Measurements from ENCODE around the gene WWP2.

Gene WWP2

GRCh38 chr16:69858191-69859104, 96.3 kb downstream of the WWP2 start:
- DNase-seq (ENCODE audit: low read depth in 2 of 2), result no peak

DNA sequence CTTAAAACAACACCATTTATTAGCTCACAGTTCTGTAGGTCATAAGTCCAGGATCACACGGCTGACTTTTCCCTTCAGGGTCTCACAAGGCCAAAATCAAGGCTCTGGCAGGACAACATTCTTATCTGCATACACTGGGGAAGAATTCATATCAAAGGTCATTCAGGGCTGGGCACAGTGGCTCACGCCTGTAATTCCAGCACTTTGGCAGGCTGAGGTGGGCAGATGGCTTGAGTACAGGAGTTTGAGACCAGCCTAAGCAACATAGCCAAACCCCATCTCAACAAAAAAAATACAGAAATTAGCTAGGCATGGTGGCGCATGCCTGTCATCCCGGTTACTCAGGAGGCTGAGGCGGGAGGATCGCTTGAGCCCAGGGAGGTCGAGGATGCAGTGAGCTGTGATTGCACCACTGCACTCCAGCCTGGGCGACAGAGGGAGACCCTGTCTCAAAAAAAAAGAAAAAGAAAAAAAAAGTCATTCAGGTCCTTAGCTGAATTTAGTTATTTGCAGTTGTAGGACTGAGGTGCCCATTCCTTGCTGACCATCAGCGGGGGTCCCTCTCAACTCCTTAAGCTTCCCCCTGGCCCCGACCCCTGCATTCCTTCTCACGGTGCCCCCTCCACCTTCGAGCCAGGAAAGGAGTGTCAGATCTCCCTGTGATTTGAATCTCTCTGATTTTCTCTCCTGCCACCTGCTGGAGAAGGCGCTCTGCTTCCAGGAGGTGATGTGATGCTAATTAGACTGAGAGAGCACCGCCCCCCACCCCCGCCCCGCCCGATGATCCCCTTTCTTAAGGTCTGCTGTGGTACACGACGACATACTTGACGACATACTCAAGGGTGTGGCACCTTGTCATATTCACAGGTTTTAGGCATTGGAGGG, 97.2 kb downstream of the WWP2 start:
- DNase-seq (ENCODE audit: low read depth in 2 of 2), result no peak

DNA sequence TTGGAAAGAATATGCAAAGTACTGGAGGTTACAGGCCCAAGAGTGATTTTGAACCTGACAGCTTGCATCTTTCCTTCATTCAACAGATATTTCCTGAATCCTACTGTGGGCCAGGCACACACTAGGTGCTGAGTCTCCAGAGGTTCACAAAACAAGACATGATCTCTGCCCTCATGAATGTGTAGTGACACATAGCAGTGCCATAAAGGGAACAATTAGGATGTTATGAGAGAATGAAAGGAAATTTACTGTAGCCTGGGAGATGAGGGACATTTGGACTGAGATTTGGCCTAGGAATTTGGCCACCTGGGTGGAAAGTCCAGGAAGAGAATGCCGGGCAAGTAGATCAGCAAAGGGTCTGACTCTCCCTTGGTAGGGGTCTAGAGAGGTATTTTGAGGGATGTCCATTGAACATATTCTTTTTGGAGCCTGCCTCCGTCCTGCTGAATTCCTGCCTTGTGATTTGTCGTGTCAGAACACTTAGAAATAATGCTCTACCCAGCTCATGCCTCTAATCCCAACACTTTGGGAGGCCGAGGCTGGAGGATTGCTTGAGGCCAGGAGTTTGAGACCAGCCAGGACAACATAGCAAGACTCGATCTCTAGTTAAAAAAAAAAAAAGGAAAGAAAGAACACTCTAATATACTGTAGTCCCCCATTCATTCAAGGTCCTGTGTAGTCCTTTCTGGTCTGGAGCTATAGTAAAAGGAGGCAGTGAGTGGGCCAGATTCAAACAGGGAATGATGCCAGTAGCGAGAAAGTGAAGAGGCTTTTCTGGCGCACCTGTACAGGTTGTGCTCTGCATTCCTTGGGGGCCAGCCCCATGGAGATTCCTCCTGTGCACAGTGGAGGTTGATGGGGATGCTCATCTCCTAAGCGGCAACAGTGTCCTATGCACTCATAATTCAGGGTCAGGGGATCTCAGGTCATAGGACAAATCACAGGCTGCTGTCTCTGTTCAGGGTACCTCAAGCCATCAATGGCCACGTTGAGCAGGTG, 98.4 kb downstream of the WWP2 start:
- no peak for DNase-seq (ENCODE audit: low read depth in 2 of 2)

DNA sequence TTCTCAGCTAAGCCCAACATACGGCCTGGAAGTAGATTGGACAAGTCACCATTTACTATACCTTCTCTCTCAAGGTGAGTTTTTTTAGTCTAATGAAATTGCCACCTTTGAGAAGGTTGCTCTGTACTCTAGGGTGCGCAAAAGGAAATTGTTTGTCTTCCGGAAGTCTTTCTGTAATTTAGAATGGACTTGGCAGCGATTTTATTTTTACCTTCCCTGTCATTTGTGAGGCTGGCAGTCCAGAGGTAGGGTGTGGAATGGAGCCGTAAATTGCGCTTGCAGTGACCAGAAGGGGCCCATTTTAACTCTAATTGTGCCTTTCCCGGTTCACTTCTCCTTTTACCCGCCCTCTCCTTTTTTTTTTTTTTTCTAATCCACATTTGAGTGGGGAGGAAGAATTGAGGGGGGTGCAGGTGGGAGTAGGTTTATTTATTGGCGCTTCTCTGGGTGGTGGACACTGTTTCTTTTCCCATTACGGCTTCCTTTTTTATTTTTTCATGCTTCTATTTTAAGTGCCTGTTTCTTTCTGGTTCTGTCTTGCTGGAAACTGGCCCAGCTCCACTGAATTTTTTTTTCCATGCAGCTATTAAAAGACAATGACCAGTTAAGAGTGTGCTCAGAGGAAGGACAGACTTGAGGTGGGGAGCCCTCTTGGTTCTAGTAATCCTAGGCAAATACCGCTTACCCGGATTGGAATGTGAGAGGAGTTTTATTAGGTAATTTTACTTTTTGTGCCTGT, 99.3 kb downstream of the WWP2 start:
- no peak for DNase-seq (ENCODE audit: low read depth in 2 of 2)

- no peak for DNase-seq (ENCODE audit: low read depth in 2 of 2)
These were observed 101.5 kb downstream of the WWP2 start for GRCh38 chr16:69863401-69864281.

DNA sequence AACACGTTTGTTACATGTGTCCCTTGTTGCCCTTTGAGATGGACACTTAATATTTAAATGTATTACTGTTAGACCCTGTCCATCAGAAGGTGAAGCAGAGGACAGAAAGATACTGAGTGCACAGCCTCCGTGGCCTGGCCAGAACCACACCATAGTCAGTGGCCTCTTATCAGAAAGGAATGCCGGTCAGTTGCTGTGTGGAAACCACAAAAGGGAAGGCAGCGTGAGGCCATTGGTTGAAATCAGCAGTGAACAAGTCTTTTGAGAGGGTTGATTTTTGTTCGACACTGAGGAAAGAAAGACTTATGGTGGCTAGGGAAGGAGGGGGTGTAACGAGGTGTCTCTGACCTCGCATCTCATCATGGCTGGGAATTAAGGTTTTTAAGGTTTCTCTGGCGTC, 103.6 kb downstream of the WWP2 start:
- DNase-seq (ENCODE audit: low read depth in 2 of 2), result no peak

DNA sequence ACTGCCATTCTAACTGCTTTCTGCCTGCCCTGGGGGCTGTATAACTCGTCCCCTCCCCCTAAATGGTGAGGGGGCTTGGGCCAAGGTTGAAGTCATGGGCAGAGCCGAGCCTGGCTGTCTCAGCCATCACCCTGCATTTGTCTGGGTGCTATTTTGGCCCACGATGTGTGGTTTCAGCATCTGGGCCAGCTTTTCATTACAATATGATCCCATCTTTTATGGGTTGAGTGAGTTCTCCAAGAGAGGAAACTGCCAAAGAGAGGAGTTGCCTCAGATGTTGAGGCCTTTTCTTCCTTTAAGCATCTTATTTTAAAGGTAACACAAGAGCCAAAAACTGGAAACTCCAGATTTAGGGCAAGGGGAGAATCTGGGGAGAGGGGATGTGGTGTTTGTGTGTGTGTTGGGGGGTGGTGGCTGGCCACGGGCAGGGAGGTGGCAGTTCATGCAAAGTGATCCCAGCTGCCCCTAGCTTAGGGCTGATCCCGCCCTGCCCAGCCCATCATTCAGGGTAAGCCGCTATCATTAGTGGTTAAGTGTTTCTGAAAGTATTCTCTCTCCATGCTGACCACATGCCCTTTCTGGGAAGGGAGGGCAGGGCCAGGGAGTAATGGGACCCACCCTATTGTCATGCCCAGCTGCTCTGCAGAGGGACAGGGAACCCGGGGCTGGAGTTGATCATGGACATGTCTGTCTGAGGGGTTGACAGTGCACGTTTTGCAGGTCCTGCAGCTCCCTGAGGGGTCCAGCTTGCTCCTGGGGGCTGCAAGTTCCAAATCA, 105.8 kb downstream of the WWP2 start:
- DNase-seq (ENCODE audit: low read depth in 2 of 2), result no peak

- no peak for DNase-seq (ENCODE audit: low read depth in 2 of 2)
These were observed 108.6 kb downstream of the WWP2 start for GRCh38 chr16:69870761-69871160.

DNA sequence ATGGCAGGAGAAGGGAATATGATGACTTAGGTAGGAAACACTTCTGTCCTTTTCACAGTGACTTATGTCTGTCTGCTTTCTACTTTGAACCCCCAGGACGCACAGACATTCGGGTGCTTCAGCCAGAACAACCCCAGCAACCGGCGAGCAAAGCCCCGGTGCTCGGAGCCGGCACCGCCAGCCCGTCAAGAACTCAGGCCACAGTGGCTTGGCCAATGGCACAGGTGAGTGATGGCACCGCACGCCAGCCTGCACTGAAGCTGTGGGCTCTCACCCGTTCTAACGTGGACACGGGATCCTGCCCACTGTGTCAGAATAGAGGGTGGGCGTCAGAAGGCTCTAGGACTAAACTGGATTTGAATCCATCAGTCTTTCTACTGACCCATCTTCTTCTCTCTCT, 109.6 kb downstream of the WWP2 start:
- DNase-seq (ENCODE audit: low read depth in 2 of 2), result no peak

GRCh38 chr16:69872888-69873287, 110.8 kb downstream of the WWP2 start:
- no peak for DNase-seq (ENCODE audit: low read depth in 2 of 2)

DNA sequence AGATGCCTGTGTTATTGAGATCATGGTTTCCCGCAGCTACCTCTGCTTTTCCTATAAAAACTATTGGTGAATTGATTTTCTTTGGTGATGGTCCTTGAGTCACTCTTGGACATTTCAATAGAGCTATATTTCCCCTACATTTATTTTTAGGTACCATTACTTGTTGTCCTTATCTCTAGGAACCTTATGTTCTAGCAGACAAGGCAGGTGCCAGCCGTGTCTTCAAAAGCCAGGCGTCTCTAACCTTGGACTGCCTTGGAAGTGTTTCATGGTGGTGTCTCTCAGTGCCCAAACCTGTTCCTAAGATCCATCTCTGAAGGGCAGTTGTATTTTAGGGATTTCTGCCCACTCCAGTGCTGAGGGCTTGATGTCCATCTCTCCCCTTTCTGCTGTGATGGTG, 111.7 kb downstream of the WWP2 start:
- DNase-seq (ENCODE audit: low read depth in 2 of 2), result no peak

DNA sequence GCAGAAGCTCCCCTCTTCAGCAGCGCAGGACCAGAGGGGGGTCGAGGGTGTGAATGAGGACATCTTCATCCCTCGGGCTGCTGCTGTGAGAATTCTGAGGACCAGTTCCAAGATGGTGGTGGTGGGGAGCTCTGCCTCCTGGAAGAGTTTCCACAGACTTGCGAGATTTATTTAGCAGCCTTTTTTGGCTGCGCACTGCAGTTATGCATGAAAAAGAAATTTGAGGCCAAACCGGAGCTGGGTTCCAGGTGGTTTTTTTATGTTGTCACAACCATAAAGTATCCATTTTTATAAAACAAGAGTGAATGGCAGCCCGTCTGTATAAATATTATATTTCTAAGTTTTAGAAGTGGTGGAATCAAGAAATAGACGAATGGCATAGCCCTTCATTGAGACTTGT, 112.1 kb downstream of the WWP2 start:
- no peak for DNase-seq (ENCODE audit: low read depth in 2 of 2)

GRCh38 chr16:69880640-69881133, 118.6 kb downstream of the WWP2 start:
- DNase-seq (ENCODE audit: low read depth in 2 of 2), result no peak

- no peak for DNase-seq (ENCODE audit: low read depth in 2 of 2)
These were observed 119.0 kb downstream of the WWP2 start for GRCh38 chr16:69881141-69881540.

- DNase-seq (ENCODE audit: low read depth in 2 of 2), result no peak
These were observed 121.6 kb downstream of the WWP2 start for GRCh38 chr16:69883744-69884143.

- DNase-seq (ENCODE audit: low read depth in 2 of 2), result no peak
These were observed 123.6 kb downstream of the WWP2 start for GRCh38 chr16:69885722-69886121.

DNA sequence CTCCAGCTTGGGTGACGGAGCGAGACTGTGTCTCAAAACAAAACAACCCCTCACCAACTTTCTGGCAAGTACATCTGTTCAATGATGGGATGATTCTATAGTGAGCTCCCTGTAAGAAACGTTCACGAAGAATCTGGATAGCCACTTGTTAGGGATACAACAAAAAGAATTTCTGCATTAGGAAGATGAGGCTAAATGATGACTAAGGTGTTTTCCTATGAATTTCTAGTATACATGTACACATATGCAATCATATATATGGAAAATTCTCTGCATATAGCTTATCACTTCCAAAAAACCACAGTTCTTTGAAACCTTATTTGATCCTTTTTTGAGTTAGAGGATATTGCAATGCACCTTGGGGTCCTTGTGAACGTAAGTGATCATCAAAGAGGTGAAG, 124.6 kb downstream of the WWP2 start:
- no peak for DNase-seq (ENCODE audit: low read depth in 2 of 2)

- no peak for DNase-seq (ENCODE audit: low read depth in 2 of 2)
These were observed 126.0 kb downstream of the WWP2 start for GRCh38 chr16:69888005-69888590.
